ENCODE measurements around the gene MFSD12.

Gene MFSD12

GRCh38 chr19:3505598-3506383 lies 51.6 kb downstream of the MFSD12 start, which contains the start of gene FZR1:
FZR1 (plus strand) TSS chr19:3506311; CDS start chr19:3522990, 16,679 bp downstream.
- DNase-seq = peak; percentile 84

- no peak for DNase-seq
These were observed 52.7 kb downstream of the MFSD12 start for GRCh38 chr19:3504735-3505134.

- DNase-seq = no peak
These were observed 54.3 kb downstream of the MFSD12 start for GRCh38 chr19:3503036-3503572.

- DNase-seq = no peak
These were observed 55.6 kb downstream of the MFSD12 start for GRCh38 chr19:3501780-3502179.

- DNase-seq = peak; percentile 92
These were observed 56.8 kb downstream of the MFSD12 start, which contains the start of gene DOHH for GRCh38 chr19:3500429-3501101. DOHH (minus strand) TSS chr19:3500674; CDS start chr19:3496814, 3,860 bp downstream.

- no peak for DNase-seq
These were observed 57.5 kb downstream of the MFSD12 start for GRCh38 chr19:3499738-3500428.

- DNase-seq = no peak
These were observed 59.4 kb downstream of the MFSD12 start for GRCh38 chr19:3497757-3498520.

GRCh38 chr19:3496392-3497273 lies 60.8 kb downstream of the MFSD12 start:
- DNase-seq = no peak

- no peak for DNase-seq
These were observed 62.8 kb downstream of the MFSD12 start for GRCh38 chr19:3494559-3494958.

Data from NCI-H2227 treated with DMSO at 0.1 percent for 48 hours (cell line).